GM19240 (cell line): ENCODE measurements around the gene ADAMTS2.

ENCODE experiments used
- DNase-seq: peaks from one replicate; pipeline ENCODE4 v3.0.0; 2011; ENCODE audit warnings: low spot score; ENCODE audit not compliant: insufficient read length

ADAMTS2 gene

GRCh38 chr5:179233909-179234562 is 111.2 kb downstream of the ADAMTS2 start:
- no peak for DNase-seq

DNA sequence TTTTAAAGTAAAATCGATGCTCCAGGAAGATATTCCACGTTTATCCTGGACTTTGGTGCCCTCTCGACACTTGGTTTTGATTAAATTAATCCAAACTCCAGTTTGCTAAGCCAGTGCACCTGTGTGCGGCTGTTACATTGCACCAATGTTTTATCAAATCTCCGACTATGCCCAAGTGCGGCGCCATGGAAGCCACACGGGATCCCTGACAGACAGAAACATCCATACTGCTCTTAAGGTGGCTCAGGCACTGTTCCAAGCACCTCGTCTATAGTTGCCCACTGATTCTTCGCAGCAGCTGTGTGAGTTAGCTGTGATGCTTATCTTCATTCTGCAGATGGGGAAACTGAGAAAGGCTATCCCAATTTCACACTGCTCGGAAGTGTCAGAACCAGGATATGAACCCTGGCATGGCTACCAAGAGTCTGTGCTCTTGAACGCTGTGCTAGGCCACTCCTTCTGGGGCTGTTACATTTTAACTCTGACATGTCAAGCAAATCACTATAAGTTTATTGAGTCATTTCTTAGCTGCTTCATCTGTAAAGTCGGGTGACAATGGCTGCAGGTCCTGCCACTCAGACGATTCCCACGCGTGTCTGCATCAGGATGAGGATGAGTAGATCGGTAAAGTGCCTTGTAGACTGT is 113.0 kb downstream of the ADAMTS2 start:
- DNase-seq, result no peak

GRCh38 chr5:179231309-179231708 is 114.0 kb downstream of the ADAMTS2 start:
- DNase-seq, result no peak

GRCh38 chr5:179230061-179230461 is 115.2 kb downstream of the ADAMTS2 start:
- no peak for DNase-seq

DNA sequence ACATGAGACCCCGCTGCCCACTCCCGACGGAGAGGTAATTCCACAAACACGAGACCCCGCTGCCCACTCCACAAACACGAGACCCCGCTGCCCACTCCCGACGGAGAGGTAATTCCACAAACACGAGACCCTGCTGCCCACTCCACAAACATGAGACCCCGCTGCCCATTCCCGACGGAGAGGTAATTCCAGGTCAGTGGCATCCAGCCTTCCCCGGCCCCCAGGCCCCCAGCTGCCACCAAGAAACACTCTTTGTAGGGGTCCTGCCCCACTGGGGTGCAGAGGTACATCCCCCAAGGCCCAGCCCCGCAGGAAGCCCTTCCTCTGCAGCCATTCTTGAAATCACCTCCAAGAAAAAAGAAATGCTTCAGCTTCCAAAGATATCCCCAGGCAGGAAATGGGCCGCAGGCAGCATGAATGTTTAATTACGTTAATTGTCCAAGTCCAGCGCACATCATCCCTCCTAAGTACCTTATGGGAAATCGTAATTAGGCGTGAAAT is 115.9 kb downstream of the ADAMTS2 start:
- no peak for DNase-seq

- DNase-seq, result no peak
These were observed 116.7 kb downstream of the ADAMTS2 start for GRCh38 chr5:179228341-179229121.

GRCh38 chr5:179227580-179228311 is 117.5 kb downstream of the ADAMTS2 start:
- no peak for DNase-seq

GRCh38 chr5:179227229-179227579 is 118.1 kb downstream of the ADAMTS2 start:
- no peak for DNase-seq

DNA sequence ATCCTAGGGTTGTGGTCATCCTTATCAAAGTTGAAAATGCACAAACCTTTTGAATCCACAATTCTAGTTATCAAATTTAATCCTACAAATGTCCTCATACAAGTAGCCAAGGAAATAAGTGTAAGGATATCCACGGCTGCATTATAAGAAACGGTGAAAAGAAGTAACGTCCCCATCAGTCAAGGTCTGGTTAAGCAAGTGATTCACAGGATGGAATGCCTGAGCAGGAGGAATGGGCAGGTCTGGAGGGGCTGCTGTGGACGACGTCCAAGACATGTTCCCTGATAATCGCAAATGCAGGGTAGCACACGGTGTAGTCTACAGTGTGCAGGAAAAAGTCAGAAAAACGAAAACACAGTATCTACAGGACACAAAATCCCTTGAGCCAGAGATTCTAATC is 118.6 kb downstream of the ADAMTS2 start:
- DNase-seq, result no peak

- no peak for DNase-seq
These were observed 119.9 kb downstream of the ADAMTS2 start for GRCh38 chr5:179225387-179225786.

- DNase-seq, result no peak
These were observed 120.5 kb downstream of the ADAMTS2 start for GRCh38 chr5:179224741-179225140.

GRCh38 chr5:179223961-179224360 is 121.3 kb downstream of the ADAMTS2 start:
- no peak for DNase-seq

GRCh38 chr5:179223528-179223927 is 121.7 kb downstream of the ADAMTS2 start:
- DNase-seq, result no peak

GRCh38 chr5:179222246-179223017 is 122.8 kb downstream of the ADAMTS2 start:
- no peak for DNase-seq

GRCh38 chr5:179221877-179222220 is 123.4 kb downstream of the ADAMTS2 start:
- no peak for DNase-seq

- DNase-seq, result no peak
These were observed 123.9 kb downstream of the ADAMTS2 start for GRCh38 chr5:179221196-179221876.

GRCh38 chr5:179220716-179221115 is 124.5 kb downstream of the ADAMTS2 start:
- no peak for DNase-seq

DNA sequence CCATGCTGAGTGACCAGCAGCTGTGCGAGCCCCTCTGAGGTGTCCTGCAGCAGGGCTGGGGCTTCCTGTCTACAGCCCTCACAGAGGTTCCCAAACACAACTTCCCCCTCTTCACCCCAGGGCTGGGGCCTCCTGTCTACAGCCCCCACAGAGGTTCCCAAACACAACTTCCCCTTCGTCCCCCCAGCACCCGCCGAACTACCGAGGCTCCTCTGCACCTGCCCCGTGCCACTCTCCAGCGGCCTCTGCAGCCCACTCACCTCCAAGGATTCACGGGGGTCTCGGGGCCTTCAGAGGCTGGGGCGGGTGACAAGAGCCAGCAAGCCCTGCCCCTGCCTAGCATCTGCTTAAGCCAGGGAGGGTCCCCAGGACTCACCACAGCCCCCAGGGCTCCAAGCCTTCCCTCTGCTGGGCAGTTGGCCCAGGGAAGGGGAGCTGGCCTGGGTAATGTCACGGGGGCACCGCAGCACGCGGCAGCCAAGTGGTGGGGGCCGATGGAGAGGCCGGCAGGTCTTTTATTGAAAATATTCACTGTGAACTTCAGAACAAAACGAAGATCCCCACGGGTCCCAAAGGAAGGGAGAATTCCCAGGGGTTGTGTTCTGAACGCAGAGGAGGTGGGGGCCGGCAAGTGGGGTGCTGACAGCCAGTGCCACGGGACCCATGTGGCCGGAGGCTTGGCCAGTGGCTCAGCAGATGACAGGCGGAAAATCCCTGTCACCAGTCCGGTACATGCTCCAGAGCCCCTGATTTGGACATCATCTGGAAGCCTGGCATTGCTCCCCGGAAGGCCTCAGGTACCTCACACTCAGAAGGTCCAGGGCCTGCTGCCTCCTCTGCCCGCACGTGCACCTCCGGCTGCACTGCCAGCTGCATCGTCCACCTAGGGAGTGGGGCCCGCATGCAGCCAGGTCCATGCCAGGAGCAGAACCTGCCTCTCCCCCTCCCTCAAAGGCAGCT is 125.3 kb downstream of the ADAMTS2 start:
- no peak for DNase-seq

GRCh38 chr5:179218943-179219330 is 126.3 kb downstream of the ADAMTS2 start:
- no peak for DNase-seq
